GM18951 (cell line): ENCODE data around the gene TM2D3.

ENCODE experiments used
- POLR2A ChIP-seq: IDR thresholded peaks from 4 replicates; pipeline ENCODE4 v1.6.1; 2011; ENCODE audit warnings: mild to moderate bottlenecking; ENCODE audit not compliant: insufficient read length, insufficient read depth; ENCODE audit errors: extremely low read depth
- in situ Hi-C: fragments of 300-500 bp; cut with MboI; formaldehyde crosslinking; loops from one replicate; pipeline ENCODE4 v1.12.0; 2022; ENCODE audit warnings: low sequenced_read_pairs, mixed read lengths, inconsistent platforms; ENCODE audit not compliant: unreplicated experiment

TM2D3 gene

GRCh38 chr15:101652098-101652785 lies at the start of gene TM2D3:
TSS of gene TM2D3 (minus strand) at chr15:101652381. CDS start at chr15:101652361, 20 bp downstream.
- peak; percentile 96 for TF ChIP-seq POLR2A
- in situ Hi-C loops, result no loop called here

- in situ Hi-C loops, result no loop called here
- TF ChIP-seq POLR2A, result no peak
Measured at GRCh38 chr15:101698314-101698713, 46.1 kb upstream of the TM2D3 start.

GRCh38 chr15:101697488-101697887 lies 45.3 kb upstream of the TM2D3 start:
- in situ Hi-C loops, result no loop called here
- no peak for TF ChIP-seq POLR2A

GRCh38 chr15:101696829-101697228 lies 44.6 kb upstream of the TM2D3 start:
- TF ChIP-seq POLR2A, result no peak
- in situ Hi-C loops, result no loop called here

- in situ Hi-C loops, result no loop called here
- TF ChIP-seq POLR2A, result no peak
Measured at GRCh38 chr15:101694261-101694660, 42.1 kb upstream of the TM2D3 start.

GRCh38 chr15:101692801-101693598 lies 40.8 kb upstream of the TM2D3 start:
- TF ChIP-seq POLR2A, result no peak
- in situ Hi-C loops, result no loop called here

- in situ Hi-C loops, result no loop called here
- TF ChIP-seq POLR2A, result no peak
Measured at GRCh38 chr15:101689901-101690300, 37.7 kb upstream of the TM2D3 start.

- in situ Hi-C loops, result no loop called here
- TF ChIP-seq POLR2A, result no peak
Measured at GRCh38 chr15:101686718-101687117, 34.5 kb upstream of the TM2D3 start.

GRCh38 chr15:101684877-101685276 lies 32.7 kb upstream of the TM2D3 start:
- in situ Hi-C loops, result no loop called here
- no peak for TF ChIP-seq POLR2A

- TF ChIP-seq POLR2A, result no peak
- in situ Hi-C loops, result no loop called here
Measured at GRCh38 chr15:101684384-101684783, 32.2 kb upstream of the TM2D3 start.

GRCh38 chr15:101679806-101680205 lies 27.6 kb upstream of the TM2D3 start:
- in situ Hi-C loops, result no loop called here
- no peak for TF ChIP-seq POLR2A

GRCh38 chr15:101676921-101677329 lies 24.7 kb upstream of the TM2D3 start:
- TF ChIP-seq POLR2A, result no peak
- in situ Hi-C loops, result no loop called here

- TF ChIP-seq POLR2A, result no peak
- in situ Hi-C loops, result no loop called here
Measured at GRCh38 chr15:101675796-101676582, 23.8 kb upstream of the TM2D3 start.
